Ishikawa (cell line): ENCODE results near the gene FSHR.

Source experiments
- CEBPB ChIP-seq: IDR thresholded peaks from 2 replicates; pipeline ENCODE4 v1.6.1; 2012
- CREB1 ChIP-seq: IDR thresholded peaks from 2 replicates; pipeline ENCODE4 v1.6.1; 2012; ENCODE audit warnings: low read depth
- EGR1 ChIP-seq: IDR thresholded peaks from 2 replicates; pipeline ENCODE4 v1.6.1; 2012
- EP300 ChIP-seq: IDR thresholded peaks from 2 replicates; pipeline ENCODE4 v1.6.1; 2012; ENCODE audit warnings: borderline replicate concordance
- FOXM1 ChIP-seq: IDR thresholded peaks from 2 replicates; pipeline ENCODE4 v1.6.1; 2012; ENCODE audit warnings: low read depth, borderline replicate concordance
- NFIC ChIP-seq: IDR thresholded peaks from 2 replicates; pipeline ENCODE4 v1.6.1; 2012
- RAD21 ChIP-seq: IDR thresholded peaks from 2 replicates; pipeline ENCODE4 v1.6.1; 2012; ENCODE audit warnings: low read depth
- TAF1 ChIP-seq: IDR thresholded peaks from 2 replicates; pipeline ENCODE4 v1.6.1; 2012; ENCODE audit warnings: low read depth, mild to moderate bottlenecking
- TCF12 ChIP-seq: IDR thresholded peaks from 2 replicates; pipeline ENCODE4 v1.6.1; 2012; ENCODE audit warnings: low read depth
- TEAD4 ChIP-seq: IDR thresholded peaks from 2 replicates; pipeline ENCODE4 v1.6.1; 2012
- YY1 ChIP-seq: IDR thresholded peaks from 2 replicates; pipeline ENCODE4 v1.6.1; 2012; ENCODE audit warnings: low read depth
- ZBTB7A ChIP-seq: IDR thresholded peaks from 2 replicates; pipeline ENCODE4 v1.6.1; 2012; ENCODE audit warnings: low read depth
- TF ChIP-seq, protein P1 (sequence below): IDR thresholded peaks from 2 replicates; pipeline ENCODE4 v1.6.1; 2012; ENCODE audit warnings: low read depth, mild to moderate bottlenecking
- TF ChIP-seq, protein P2 (sequence below): IDR thresholded peaks from 2 replicates; pipeline ENCODE4 v1.6.1; 2012
- TF ChIP-seq, protein P3 (sequence below): IDR thresholded peaks from 2 replicates; pipeline ENCODE4 v1.6.1; 2012

The FSHR gene

DNA sequence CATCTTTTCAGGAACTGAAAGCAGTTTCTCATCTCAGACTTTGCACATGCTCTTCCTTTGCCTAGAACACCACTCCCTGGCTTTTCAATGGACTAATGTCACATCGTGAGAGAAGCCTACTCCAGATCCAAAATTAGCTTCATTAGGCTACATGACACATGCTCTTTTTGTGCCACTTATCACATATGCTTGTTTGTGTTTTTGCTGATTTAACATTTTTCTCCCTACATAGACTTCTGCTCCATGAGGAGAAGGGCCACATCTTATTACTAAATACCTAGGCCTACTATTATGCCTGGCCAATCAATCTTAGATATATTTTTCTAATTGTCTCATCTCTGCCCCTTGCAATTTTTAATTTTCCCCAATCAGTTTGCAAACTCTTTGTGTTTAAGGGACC is 212.4 kb downstream of the FSHR start:
- no peak for TF ChIP-seq ZBTB7A
- TF ChIP-seq EGR1 = no peak
- no peak for TF ChIP-seq RAD21
- TF ChIP-seq TCF12 = no peak
- TF ChIP-seq NFIC = no peak
- TF ChIP-seq EP300 = no peak
- no peak for TF ChIP-seq CREB1
- TF ChIP-seq, protein P1, sequence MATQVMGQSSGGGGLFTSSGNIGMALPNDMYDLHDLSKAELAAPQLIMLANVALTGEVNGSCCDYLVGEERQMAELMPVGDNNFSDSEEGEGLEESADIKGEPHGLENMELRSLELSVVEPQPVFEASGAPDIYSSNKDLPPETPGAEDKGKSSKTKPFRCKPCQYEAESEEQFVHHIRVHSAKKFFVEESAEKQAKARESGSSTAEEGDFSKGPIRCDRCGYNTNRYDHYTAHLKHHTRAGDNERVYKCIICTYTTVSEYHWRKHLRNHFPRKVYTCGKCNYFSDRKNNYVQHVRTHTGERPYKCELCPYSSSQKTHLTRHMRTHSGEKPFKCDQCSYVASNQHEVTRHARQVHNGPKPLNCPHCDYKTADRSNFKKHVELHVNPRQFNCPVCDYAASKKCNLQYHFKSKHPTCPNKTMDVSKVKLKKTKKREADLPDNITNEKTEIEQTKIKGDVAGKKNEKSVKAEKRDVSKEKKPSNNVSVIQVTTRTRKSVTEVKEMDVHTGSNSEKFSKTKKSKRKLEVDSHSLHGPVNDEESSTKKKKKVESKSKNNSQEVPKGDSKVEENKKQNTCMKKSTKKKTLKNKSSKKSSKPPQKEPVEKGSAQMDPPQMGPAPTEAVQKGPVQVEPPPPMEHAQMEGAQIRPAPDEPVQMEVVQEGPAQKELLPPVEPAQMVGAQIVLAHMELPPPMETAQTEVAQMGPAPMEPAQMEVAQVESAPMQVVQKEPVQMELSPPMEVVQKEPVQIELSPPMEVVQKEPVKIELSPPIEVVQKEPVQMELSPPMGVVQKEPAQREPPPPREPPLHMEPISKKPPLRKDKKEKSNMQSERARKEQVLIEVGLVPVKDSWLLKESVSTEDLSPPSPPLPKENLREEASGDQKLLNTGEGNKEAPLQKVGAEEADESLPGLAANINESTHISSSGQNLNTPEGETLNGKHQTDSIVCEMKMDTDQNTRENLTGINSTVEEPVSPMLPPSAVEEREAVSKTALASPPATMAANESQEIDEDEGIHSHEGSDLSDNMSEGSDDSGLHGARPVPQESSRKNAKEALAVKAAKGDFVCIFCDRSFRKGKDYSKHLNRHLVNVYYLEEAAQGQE = no peak
- no peak for TF ChIP-seq YY1
- TF ChIP-seq FOXM1 = no peak
- no peak for TF ChIP-seq TAF1

DNA sequence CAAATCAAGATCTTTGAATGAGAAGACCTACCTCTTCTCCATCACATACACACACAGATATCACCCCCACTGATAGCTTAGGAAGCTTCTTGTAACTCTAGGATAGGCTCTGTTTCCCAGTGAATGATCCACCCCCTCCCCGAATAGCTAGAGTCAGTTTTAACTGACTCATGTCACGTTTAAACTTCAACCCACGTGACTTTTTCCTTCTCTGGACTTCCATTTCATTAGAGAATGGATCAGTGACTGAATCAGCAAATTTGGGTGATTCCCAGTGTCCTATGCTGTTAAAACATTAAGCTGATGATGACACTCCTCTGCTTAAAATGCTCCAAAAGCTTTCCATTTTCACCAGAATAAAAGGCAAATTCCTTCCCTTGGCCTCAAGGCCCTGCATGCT is 212.9 kb downstream of the FSHR start:
- TF ChIP-seq, protein P2, sequence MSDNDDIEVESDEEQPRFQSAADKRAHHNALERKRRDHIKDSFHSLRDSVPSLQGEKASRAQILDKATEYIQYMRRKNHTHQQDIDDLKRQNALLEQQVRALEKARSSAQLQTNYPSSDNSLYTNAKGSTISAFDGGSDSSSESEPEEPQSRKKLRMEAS = no peak
- TF ChIP-seq FOXM1 (no peak), ZBTB7A (no peak), TCF12 (no peak), RAD21 (no peak), CEBPB (no peak), EGR1 (no peak)
- TF ChIP-seq, protein P3, sequence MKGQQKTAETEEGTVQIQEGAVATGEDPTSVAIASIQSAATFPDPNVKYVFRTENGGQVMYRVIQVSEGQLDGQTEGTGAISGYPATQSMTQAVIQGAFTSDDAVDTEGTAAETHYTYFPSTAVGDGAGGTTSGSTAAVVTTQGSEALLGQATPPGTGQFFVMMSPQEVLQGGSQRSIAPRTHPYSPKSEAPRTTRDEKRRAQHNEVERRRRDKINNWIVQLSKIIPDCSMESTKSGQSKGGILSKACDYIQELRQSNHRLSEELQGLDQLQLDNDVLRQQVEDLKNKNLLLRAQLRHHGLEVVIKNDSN = no peak

DNA sequence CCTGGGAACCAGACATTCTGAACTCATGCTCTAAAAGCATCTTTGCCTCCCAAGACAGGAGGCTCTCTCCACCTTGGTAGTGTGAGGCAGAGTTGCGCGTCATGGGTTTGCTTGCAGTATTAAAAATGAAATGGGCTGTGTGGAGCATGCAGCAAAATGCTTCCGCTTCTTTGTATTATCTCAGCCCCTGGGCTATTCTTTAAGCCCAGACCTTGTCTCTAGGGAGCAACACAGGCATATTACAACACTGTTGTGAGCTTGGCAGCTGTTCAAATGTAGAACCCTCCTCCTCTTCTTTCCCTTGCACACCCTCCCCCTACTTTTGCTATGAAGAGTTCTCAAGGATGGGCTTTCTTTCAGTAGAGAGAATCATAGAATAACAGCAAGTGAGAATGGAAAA is 213.7 kb downstream of the FSHR start:
- TF ChIP-seq YY1 (no peak), ZBTB7A (no peak), TEAD4 (no peak), TAF1 (no peak), RAD21 (no peak), CEBPB (no peak), EP300 (no peak), EGR1 (no peak), CREB1 (no peak), FOXM1 (no peak)
- TF ChIP-seq, protein P3 = no peak
- TF ChIP-seq, protein P2 = no peak

DNA sequence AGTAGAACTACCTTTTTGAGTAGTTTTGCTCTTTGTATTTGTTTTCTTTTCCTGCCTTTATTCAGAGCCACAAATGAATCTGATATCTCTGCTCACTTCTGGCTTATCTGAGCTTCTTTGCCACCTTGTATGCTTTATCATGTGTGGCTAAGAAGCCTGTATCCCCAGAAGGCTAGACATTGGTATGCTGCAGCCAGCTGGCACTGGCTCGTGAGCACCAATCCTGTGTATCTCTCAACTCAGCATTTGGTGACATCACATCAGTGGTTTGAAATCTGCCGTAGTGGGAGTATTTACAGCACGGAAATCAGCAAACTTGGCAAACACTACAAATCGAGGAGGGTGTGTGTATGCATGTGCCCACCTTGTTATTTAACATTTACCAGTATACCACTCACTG is 215.1 kb downstream of the FSHR start:
- TF ChIP-seq EGR1 (no peak), ZBTB7A (no peak)

DNA sequence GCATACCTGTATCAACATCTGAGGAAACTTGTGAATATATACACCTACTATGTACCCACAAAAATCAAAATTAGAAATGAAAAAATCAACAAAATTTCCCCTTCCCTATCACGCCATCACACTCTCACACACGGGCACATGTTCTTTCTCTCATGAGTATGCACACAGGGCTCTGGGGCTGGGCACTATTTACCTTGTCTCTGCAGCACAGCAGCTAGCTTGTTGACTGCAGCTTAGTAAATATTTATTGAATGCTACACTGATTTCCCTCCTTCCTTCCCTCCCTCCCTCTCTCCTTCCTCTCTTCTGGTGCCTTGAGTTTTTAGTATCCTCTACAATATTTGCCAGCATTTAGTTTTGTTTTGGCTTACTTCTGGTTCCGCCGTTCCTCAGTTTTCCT is 216.1 kb downstream of the FSHR start:
- TF ChIP-seq, protein P2 = no peak
- no peak for TF ChIP-seq TAF1
- TF ChIP-seq, protein P1 = no peak
- TF ChIP-seq EGR1 = no peak
- TF ChIP-seq, protein P3 = no peak
- no peak for TF ChIP-seq ZBTB7A
- no peak for TF ChIP-seq FOXM1
- no peak for TF ChIP-seq NFIC
- TF ChIP-seq TCF12 = no peak
- TF ChIP-seq CEBPB = no peak

DNA sequence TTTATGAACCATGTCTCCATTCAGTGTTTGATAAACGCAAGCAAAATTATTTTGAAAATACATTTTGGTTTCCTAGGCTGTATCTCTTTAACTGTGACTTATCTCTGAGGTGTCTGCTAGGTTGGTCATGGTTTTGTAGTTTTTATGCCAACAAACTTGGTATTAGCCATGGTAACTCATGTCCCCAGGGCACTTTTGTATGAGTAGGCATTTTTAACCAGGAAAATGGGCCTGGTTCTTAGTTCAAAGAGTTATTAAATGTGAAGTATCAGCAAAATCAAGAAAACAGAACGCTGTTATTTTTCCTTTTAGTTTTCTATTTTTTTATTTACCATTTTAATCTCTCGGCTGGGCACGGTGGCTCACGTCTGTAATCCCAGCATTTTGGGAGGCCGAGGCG is 219.5 kb downstream of the FSHR start:
- no peak for TF ChIP-seq NFIC
